NCI-H2227 (cell line): Measurements from ENCODE around the gene D2HGDH.

Source experiments
- DNase-seq: peaks from one replicate; lab custom pipeline; 2025; ENCODE audit not compliant: unreplicated experiment; lab: John Stamatoyannopoulos, UW

The D2HGDH gene

DNA sequence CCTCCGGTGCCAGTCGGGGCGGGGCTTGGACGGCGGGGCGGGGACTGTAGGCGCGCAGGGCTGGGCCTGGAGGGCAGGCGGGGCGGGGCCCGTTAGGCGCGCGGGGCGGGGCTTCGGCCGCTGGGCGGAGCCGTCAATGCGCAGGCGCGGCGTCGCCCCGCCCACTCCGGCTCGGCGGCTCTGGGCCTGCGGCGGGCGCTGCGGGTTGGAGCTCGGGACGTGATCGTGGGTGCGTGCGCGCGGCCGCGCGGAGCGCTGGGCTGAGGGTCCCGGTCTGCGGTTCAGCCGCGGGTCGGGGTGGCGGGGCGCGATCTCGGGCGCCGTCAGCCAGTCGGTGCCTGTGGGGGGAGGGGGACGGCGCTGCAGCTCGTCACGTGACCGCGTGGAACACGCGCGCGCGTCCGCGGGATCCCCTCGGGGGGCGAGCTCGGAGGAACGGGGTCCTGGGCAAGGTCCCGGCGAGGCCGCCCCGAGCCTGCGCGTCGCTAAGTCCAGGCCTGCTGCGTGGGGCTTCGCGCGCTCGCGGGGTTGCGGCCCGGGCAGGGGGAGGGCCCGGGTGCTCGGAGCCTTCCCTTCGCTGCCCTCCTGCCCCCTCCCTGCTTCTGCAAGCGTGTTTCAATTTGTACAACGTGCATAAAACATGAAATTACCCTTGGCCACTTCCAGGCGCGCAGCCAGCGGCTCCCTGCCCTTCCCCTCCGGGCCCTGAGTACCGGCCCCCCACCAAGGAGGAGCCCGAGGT lies at the start of gene D2HGDH:
TSS of gene D2HGDH (plus strand) at position 164 of the 742 bp plus-strand sequence. CDS start 595 bp downstream, outside the sequence.
- peak; percentile 93 for DNase-seq

DNA sequence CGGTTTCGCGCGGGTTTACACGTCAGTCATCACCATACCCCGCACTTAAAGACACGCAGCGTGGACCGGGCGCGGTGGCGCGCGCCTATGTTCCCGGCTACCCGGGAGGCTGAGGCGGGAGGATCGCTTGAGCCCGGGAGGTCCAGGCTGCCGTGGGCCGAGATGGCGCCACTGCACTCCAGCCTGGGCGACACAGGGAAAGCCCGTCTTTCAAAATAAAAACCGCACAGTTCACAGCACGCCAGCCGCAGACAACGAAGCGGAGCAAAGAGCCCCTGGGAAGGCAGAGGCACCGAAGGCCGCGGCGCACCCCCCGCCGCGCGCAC lies 48.1 kb upstream of the D2HGDH start:
- no peak for DNase-seq

DNA sequence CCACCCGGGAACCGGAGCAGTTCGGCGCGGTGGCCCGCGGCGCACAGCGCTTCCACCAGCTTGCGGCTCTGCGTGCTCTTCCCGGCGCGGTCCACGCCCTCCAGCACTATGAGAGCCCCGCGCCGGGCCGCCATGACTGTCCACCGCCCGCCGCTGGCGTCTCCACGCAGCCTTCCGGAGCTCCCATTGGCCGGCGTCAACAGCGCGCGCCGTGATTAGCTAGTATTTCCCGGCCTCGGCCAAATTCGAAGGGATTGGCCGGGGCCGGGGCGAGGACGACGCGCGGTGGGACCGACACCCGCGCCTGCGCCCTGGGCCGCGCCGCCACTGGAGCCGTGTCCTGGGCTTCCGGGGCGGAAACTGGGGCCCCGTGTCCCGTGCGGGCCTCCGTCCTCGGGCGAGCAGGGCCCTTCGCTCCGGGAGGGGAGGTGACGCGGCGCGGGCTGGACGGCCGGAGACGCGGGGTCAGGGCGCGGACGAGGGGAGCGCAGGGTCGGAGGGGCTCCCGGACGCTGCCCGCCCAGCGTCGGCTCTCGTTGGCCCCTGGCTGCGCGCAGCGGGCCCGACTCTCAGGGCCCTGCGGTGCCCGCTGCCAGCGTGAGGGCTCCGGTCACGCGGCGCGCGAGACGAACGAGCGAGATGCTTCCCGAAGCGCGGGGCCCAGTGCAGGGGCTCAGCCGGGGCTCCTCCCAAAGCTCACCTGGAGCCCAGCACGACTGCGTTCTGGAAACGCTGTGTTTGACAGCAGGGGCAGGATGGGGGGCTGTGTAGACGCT lies 47.6 kb upstream of the D2HGDH start, which contains the start of gene DTYMK:
TSS of gene DTYMK (minus strand) at position 166 of the 776 bp plus-strand sequence. CDS start at position 134, 32 bp downstream.
- peak; percentile 98 for DNase-seq

DNA sequence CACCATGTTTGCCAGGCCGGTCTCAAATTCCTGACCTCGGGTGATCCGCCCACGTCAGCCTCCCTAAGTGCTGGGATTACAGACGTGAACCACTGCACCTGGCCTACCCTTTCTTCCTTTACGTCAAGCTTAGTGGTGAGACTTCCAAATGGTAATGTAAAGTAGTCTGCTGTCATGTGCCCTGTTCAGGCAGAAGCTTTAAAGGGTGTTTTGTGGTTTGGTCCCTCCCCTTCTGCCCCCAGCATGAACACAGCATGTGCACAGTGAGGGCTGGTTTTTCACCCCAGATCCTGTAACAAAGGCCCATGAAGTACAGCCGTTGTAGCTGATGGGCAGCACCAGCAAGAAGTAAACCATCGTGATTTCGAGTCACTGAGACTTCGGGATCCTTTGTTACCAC lies 45.1 kb upstream of the D2HGDH start:
- no peak for DNase-seq

DNA sequence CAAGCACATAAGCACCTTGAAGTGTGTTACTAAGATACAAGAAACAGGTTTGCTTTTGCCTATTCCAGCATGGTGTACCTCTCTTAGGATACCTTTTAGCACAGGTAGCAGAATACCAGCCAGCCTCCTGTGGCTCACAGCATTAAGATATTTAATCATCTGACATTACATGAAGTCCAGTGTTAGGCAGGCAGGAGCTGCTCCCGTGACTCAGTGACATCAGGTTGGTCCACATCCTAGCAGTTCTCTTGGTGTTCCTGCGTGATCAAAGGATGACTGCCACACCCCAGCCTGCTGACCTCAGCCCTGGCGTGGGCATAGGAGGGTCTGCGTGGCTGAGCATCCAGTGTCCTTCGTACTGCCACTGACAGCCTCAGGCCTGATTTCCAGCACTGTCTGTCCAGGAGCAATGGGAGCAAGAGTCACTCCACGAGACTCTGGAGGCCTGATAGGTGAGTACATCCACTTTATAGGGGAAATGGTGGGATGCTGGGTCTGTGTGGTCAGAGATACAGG lies 44.2 kb upstream of the D2HGDH start:
- no peak for DNase-seq

DNA sequence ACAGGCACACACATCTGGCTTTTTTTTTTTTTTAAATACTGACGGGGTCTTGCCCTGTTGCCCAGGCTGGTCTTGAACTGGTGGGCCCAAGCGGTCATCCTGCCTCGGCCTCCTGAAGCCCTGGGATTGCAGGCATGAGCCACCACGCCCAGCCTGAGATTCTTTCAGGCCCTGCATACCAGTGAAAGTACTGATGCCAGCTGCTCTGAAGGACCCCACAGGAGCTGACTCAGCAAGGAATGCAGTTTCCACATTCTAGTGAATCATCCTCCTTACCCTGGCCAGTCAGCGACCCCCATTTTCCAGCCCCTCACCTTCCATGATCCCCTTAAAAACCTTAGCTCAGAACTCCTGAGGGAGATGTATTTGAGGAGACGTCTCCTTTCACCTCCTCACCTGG lies 42.0 kb upstream of the D2HGDH start:
- no peak for DNase-seq

DNA sequence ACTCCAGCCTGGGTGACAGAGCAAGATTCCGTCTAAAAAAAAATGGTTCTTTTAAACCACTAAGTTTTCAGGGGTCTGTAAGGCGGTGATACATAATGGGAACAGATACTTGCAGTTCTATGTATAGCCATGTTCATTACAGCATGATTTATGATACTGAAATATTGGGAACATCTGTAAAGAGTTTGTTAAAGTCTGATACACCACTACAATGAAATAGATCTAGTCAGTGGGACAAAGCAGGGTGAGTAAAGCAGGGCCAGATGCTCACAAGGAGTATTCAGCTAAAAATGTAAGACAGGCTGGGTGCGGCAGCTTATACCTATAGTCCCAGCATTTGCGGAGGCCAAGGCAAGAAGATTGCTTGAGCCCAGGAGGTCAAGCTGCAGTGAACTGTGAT lies 38.8 kb upstream of the D2HGDH start:
- no peak for DNase-seq

DNA sequence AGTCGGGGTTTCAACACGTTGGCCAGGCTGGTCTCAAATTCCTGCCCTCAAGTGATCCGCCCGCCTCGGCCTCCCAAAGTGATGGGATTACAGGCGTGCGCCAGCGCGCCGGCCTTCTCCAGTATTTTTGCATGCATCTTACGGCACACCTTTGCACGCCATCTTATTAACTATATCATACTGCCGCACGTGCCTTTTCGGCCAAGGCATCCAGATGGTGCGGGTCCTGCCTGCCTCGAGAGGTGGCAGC lies 33.4 kb upstream of the D2HGDH start:
- DNase-seq, result no peak

DNA sequence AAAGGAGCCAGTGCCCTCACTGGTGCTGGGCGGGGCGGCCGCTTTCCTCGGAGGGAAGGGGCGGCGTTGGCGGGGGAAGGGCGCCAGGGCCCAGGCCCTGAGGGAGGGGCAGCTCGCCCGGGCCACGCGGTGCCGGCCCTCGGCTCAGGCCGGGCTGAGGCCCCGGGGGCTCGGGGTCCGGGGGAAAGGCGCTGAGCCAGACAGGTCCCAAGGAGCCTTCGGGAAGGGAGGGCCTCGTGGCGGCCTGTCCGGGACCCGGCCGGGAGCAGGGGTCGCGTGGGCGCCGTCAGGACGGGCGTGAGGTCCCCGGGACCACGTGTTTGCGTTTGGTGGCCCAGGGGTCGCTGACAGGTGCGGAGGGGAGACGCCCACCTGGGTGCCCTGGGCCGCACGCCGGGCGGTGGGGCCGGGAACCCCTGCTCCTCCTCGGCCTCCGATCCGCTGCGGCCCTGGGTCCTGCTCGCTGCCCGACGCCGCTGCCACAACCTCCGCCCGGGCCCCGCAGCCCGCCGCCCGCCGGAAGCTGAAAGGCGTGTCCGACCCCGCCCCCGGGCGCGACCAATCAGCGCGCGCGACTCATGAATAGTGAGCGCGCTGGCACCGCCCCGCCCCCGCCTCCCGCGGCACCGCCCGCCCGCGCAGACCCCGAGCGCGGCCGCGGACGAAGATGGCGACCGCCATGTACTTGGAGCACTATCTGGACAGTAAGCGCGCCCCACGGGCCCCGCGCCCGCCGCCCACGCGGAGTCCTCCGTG lies 32.9 kb upstream of the D2HGDH start, which contains the start of gene ING5:
TSS of gene ING5 (plus strand) at position 641 of the 756 bp plus-strand sequence. CDS start at position 668, 27 bp downstream.
- DNase-seq, result peak; percentile 97

DNA sequence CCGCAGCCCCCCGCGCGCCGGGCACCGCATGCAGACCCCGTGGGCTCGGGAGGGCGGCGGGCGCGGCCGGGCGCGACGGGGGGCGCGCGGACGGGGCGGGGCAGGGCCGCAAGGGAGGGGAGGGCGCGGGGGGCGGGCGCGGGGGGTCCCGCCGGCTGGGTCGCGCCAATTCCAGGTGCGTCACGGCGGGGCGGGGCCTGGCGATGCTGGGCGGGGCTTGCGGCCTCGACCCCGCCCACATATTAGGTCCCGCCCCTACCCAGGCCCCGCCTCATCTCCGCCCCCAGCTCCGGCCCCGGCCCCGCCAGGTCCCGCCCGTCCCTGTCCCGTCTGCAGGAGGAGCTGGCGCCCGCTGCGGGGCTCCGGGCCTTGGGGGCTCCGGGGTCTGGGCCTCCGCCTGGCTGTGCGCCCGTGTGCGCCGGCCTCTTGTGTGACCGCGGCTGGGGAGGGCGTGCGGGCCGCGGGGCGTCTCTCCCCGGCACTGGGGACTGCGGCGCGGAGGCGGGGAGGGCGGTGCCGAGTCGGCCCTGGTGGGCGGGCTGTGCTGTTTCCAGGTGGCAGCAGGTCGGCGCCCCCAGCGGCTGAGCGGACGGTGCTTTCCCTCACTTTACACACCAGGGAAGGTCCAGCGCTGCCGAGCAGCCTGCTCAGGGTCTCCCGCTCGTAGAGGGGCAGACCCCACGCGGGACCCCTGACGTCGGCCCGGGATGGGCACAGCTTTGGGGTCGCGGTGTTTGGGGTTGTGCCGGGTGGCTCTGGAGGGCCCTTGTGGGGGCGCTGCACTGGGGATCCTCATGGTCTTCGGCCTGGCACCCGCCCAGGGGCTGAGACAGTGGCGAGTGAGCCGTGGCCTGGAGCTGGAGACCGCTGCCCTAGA lies 32.0 kb upstream of the D2HGDH start:
- peak; percentile 92 for DNase-seq

DNA sequence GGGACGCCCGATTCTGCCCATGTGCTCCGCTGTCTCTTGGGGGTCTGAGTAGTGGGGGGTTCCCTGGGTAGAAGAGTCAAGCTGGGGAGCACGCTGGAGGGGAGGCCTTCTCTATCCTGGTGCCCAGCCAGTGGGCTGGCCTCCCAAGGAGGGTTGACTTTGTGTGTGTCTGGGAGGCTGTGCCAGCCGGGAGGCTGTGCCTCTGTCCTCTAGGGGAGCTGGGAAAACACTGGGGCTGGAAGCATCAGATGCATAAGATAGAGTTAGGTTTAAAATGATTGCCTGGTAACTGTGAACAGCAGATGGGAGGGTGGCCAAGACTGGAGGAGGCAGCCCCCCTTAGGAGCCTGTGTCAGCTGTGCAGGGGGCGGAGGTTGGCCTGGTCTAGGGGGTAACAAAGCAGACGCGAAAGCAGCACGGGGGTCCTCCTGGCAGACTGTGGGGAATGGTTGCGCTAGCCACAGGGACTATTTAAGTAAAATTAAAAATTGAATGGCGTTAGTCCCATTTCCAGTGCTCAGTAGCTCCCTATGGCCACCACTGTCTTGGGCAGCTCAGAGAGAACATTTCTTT lies 31.3 kb upstream of the D2HGDH start:
- peak; percentile 56 for DNase-seq

DNA sequence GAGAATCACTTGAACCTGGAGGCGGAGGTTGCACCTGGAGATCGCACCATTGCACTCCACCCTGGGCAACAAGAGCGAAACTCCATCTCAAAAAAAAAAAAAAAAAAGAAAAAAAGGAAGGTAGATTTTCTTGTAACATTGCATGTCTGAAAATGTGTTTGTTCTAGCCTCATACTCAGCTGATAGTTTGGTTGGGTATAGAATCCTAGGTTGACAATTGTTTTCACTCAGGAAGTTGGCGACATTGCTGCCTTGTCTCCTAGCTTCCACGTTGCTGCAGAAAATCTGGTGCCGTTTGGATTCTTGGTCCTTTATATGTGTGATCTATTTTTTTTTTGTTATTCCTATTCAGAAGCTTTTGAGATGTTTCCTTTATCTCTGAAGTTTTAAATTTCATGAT lies 27.9 kb upstream of the D2HGDH start:
- no peak for DNase-seq

DNA sequence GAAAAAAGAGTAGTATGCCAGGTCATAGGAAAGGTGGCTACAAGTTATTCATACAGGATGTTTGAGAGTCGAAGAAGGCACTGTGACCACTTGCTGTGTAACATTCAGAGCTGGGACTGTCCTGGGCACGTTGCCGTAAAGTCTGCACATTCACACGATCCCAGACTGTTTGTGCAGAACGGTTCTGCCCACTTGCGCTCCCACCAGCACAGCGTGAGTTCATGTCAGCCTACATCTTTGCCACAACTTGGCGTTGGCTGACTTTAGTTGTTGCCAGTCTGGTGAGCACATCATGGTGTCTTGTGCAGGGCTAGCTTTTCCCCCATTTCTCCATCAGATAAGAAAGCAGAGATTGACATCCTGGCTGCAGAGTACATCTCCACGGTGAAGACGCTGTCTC lies 25.6 kb upstream of the D2HGDH start:
- no peak for DNase-seq

DNA sequence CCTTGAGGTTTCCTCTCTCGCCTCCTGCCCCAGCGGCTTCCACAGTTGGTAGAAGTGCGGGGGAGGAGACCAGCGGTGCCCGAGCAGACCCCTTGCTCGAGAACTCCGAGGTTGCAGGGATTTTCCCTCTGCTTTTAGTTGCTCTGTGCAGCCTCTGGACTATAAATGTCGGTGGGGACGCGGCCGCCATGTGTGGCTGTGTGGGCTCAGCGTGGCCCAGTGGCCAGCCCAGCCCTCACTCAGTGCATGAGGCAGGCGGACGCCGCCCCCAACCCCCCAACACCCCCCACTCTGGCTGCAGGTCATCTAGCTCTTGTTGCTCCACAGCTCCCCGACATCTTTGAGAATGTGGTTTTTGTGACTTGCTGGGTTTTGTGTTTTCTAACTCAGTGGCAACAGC lies 15.3 kb upstream of the D2HGDH start:
- DNase-seq, result no peak

DNA sequence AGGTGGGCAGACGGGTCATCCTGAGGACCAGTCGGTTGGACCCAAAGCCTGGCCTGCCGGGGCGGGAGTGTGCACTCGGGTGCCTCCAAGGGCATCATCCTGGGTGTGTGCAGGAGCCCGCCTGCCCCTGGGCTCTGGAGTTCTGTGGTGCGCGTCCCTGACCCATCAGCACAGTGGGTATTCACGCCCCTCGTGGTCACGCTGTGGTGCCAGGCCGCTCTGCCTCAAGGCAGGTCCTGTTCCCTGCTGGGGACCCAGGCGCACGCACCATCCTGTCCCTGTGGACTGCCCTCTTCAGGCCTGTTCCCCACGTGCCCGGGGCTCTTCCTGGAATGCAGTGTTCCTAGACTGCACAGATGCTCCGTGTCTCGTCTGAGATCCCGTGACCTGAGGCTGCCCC lies 14.3 kb upstream of the D2HGDH start:
- DNase-seq, result no peak

DNA sequence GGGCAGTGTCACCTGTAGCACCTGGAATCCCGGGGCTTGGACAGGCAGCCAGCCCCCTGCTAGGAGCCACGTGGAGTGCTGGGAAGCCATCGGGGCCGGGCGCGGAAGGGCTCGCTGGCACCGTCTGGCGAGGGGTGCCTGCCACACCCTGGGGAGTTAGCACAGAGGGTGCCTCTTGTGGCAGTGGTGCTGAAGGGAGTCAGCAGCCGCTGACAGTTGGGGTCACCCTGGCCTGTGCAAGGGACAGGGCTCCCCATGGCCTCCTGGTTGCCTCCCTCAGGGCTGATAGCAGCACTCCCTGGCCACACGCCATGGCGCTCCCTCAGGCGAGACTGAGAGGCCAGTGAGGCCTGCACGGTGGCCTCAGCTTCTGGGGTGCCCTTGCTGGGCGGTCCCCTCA lies 13.9 kb upstream of the D2HGDH start:
- DNase-seq, result no peak

DNA sequence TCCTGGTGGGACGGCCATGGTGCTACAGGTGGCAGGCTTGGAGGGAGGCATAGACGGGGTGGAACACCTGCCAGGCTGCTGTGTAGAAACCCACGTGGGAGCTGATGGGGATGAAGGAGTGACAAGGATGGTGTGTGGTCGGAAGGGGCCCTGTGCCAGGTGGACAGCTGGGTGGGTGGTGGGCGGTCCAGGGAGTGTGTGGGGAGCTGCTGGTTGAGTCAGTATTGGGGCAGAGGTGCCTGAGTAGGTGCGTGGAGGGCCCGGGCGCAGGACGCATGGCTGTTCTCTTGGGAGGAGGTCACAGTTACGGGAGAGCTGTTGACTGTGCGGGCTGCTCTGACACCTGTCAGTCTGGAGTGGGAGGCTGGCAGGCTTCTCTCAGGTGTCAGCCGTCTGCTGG lies 12.6 kb upstream of the D2HGDH start:
- DNase-seq, result no peak

DNA sequence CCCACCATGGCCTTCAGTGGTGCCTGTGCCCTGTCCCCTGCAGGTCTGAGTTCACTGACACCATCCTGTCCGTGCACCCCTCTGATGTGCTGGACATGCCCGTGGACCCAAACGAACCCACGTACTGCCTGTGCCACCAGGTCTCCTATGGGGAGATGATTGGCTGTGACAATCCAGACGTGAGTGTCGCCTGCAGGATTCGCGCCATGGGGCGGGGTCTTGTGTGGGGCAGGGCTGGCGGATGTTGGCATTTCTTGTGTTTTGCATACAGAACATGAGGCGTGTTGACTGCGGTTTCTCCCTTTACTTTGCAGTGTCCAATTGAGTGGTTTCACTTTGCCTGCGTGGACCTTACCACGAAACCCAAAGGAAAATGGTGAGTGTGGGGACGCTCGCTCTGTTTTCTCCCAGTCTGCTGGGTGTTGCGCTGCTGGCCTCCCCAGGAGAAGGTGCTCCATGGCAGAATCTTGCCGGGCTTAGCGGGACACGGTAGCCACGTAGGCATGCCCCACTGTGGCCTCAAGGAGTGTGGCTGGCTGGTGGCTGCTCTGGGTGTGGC lies 11.5 kb upstream of the D2HGDH start:
- no peak for DNase-seq

DNA sequence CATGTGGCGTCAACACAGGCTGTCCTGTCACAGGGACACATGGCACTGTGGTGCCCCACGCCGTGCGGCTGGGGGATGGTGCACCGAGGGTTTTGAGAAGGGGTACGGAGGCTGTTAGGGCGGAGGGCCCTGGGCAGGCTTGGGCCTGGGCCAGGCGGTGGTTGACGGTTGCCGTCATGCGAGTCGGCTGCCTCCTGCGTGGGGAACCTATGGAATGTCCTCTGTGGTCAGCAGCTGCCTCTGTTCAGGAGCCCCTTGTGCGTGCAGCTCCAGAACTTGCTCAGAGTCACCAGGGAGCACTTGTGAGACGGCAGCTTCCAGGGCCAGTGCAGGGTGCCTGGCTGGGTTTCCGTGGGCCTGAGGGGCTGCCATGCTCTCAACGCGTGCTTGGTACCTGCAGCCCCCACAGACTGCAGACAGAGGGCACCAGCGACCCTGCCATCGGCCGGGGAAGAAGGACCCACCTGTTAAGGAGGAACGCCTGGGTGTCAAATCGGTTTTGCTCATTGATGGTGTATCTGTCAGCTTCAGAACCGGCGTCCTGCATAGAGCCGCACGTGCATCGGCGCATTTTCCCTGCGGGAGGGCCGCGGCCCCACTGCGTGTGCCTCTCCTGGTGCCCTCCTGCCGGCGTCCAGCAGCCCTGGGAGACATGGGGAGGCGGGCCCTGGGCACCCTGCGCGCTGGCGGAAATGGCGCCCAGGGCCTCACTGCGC lies 10.0 kb upstream of the D2HGDH start:
- no peak for DNase-seq
